ENCODE results near the gene DRD2.
"Not testable (repeated sequence)": the region's sequence is repeated elsewhere in the genome, so short reads cannot be mapped to it uniquely, and the experiment has no call there.

DRD2 gene

DNA sequence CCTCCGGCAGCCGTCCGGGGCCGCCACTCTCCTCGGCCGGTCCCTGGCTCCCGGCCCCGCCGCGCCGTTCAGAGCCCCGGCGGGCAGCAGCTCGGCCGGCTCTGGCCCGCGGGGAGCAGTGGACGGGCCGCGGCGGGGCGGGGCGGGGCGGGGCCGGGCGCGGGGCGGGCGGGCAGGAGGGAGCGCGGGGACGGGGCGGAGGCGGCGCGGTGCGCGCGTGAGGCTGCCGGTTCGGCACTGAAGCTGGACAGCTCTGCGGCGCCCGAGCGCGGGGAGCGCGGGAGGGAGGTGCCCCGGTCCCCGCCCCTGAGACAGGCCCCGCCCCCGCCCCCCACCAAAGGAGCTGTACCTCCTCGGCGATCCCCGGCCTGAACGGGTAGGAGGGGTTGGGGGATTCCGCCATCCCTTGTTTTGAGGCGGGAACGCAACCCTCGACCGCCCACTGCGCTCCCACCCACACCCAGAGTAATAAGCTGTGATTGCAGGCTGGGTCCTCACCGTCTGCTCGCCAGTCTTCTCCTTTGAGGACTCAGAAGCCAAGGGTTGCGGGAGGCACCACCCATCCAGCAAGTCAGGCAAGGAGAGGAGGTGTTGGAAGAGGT is at the start of gene DRD2:
TSS of gene DRD2 (minus strand) at position 239 of the 602 bp plus-strand sequence. CDS start 50,747 bp downstream, outside the sequence.
- DNase-seq, result peak in 25 of 42 donors; percentile 10 to 67 (median 41)
- intact Hi-C loops (cut with DNase I), result no loop called here

DNA sequence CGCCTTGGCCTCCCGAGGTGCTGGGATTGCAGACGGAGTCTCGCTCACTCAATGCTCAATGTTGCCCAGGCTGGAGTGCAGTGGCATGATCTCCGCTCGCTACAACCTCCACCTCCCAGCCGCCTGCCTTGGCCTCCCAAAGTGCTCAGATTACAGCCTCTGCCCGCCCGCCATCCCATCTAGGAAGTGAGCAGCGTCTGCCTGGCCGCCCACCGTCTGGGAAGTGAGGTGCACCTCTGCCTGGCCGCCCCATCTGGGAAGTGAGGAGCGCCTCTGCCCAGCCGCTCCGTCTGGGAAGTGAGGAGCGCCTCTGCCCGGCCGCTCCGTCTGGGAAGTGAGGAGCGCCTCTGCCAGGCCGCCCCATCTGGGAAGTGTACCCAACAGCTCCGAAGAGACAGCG is 48.7 kb upstream of the DRD2 start:
- intact Hi-C loops (cut with DNase I); DNase-seq: not testable (repeated sequence)

GRCh38 chr11:113521737-113522517 is 46.7 kb upstream of the DRD2 start:
- intact Hi-C loops (cut with DNase I), result no loop called here
- DNase-seq, result no peak

DNA sequence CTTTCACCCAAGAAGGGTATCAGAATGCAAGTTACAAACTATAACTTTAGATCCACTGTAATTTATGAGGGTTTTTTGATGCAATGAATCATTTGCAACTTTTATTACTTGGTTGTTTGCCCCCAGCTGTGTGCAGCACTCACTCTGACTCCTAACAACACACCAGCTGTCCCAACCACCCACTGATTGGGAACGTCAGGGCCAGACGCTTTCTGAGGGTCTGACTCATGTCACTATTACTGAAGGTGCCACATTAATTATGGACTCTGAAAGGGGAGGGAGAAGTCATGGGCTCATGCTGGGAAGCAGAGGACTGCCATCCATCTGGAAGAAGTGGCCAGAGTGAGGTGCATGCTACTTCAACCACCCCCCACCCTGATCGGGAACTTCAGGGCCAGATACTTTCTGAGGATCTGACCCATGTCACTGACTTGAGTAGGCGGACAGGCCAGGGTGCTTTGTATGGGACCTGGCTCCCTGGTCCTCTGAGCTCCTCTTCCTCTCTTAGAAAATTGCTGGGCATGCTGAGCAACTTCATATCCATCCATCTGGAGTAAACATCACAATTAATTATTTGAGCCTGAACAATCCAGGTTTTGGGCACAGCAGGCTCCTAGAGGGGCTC is 44.9 kb upstream of the DRD2 start:
- no peak for DNase-seq
- intact Hi-C loops (cut with DNase I), result no loop called here

- intact Hi-C loops (cut with DNase I), result no loop called here
- peak in 1 of 42 donors; percentile 13 for DNase-seq
Measured at GRCh38 chr11:113518716-113519495, 43.7 kb upstream of the DRD2 start.

GRCh38 chr11:113517361-113517760 is 42.2 kb upstream of the DRD2 start:
- intact Hi-C loops (cut with DNase I), result no loop called here
- peak in 1 of 42 donors; percentile 24 for DNase-seq

- peak in 1 of 42 donors; percentile 20 for DNase-seq
- intact Hi-C loops (cut with DNase I), result no loop called here
Measured at GRCh38 chr11:113514856-113515255, 39.7 kb upstream of the DRD2 start.

GRCh38 chr11:113507341-113507740 is 32.1 kb upstream of the DRD2 start:
- peak in 1 of 42 donors; percentile 8 for DNase-seq
- intact Hi-C loops (cut with DNase I), result no loop called here

DNA sequence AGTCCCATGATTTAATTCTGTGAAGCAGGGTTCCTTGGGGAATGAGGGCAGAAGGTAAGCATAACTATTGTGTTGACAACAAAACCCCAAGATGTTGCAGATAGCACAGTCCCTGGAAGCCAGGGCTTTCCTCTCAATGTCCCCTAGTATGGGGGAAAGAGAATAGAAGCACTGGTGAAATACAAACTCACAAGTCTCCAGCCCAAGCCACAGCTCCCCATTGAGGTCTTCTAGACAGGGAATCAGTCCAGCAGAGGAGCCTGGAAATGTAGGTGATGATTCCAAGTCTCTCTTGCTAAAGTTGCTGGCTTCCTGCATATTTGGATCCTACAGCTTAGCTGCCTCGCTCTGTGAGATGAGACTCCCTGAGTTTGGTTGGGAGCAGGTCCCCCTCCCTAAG is 31.7 kb upstream of the DRD2 start:
- intact Hi-C loops (cut with DNase I), result no loop called here
- peak in 1 of 42 donors; percentile 9 for DNase-seq

GRCh38 chr11:113506461-113506860 is 31.3 kb upstream of the DRD2 start:
- peak in 1 of 42 donors; percentile 38 for DNase-seq
- intact Hi-C loops (cut with DNase I), result no loop called here

DNA sequence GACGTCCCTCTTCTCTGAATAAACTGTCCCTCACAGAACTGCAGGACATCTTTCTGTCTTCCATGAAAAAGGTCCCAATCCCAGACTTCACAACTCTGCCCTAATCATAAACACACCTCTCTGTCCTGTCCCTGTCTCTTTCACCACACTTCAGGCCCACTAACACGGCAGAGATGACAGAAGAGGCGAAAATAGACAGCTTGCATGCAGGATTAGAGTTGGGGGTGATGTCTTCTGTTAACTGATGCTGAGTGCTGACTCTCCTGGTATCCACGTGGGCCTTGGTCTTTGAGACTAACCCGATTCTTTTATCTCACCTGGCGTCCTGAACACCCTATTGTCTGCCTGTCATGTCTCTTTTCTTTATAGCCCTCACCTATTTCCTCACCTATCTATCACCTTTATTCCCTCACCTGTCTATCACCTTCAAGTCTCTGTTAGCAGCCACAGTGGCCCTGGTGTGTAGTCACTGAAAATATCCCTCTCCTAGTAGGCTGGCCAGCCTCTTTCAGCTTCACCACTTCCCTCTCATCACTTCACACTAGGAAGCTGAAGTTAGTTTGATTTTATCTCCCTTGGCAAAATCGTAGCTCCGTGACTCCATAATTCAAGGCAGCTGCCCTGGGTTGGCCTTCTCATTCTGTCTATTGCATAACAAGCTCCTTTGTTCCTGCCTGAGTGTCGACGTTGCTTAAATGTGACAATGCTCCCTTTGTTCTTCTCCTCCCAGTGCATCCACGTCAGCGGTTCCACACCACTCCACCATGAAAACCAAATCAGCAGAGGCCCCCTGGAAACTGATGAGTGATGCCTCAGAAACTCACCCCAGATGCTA is 30.6 kb upstream of the DRD2 start:
- peak; percentile 6 to 88 (median 70) for DNase-seq
- intact Hi-C loops (cut with DNase I), result no loop called here

GRCh38 chr11:113505046-113505445 is 29.8 kb upstream of the DRD2 start:
- DNase-seq, result peak in 7 of 42 donors; percentile 19 to 71 (median 32)
- intact Hi-C loops (cut with DNase I), result no loop called here

GRCh38 chr11:113504586-113504985 is 29.4 kb upstream of the DRD2 start:
- DNase-seq, result peak in 3 of 42 donors; percentile 20 to 48 (median 24)
- intact Hi-C loops (cut with DNase I), result no loop called here

DNA sequence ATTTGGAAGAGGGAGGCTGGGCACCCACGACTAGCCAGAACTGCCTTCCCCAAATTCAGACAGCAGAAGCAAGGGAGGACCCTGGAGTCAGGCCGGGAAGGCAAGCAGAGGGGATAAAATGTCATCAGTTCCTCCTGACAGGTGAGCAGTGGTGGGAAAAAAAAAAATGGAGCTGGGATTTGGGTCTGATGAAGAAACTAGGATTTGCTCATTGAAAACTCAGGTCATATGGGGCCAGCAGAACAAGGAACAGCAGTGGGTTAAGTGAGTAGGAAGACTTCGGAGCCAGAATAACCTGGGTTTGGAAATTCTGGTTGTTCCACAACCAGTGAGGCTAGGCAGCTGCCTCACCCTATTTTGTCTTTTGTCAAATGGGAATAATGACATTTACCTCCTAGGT is 28.9 kb upstream of the DRD2 start:
- DNase-seq, result peak in 1 of 42 donors; percentile 34
- intact Hi-C loops (cut with DNase I), result no loop called here

DNA sequence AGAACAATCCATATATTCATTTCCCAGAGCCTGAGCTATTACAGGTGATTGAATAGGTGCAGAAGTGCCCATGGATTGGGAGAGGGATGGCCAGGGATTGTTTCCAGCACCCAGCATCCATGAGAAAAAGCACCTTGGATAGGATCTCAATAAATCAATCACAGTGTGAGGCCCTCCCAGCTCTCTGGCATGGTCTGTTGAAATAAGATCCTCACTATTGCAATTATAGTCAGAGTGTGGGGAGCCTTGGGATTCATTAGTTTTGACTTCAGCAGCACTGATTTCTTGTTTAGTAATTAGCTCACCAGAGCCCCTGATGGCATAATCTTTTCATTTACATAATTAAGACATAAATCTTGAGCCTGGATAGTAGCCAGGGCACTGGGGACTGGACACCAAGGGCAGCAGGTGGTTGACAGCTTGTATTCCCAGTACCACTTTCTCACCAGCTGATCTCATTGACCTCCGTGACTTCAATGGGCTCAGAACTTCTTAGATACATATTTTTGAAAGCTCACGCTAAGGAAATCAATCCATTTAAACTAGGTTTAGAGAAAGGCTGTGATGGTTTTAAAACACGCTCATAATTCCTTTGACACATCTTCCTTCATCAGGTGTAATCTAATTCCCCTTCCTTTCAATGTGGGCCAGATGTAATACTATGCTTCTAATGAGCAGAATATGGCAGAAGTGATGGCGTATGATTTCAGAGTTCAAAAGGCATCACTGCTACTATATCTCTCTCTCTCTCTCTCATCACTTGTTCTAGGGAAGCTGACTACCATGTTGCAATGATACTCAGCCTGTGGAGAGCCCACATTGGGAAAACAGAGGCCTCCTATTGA is 22.1 kb upstream of the DRD2 start:
- intact Hi-C loops (cut with DNase I), result no loop called here
- no peak for DNase-seq

GRCh38 chr11:113496026-113496651 is 20.9 kb upstream of the DRD2 start:
- intact Hi-C loops (cut with DNase I), result no loop called here
- no peak for DNase-seq

DNA sequence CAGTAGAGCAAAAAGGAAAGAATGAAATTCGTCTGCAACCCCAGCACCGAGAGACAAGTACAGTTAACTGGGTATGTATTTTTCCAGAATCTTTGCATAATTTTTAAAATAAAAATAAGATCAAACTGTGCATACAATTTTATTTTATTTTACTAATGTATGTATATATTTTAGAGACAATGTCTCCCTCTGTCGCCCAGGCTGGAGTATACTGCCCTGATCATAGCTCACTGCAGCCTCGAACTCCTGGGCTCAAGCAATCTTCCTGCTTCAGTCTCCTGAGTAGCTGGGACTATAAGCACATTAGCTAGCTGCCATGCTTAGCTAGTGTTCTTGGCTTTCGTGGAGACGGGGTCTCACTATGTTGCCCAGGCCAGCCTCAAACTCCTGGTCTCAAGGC is 18.8 kb upstream of the DRD2 start:
- no peak for DNase-seq
- intact Hi-C loops (cut with DNase I), result no loop called here
